Measurements from ENCODE around the gene FBXL7.

- no peak for TF ChIP-seq CTCF (IDR thresholded peaks at IDR 0.05)
- no peak for TF ChIP-seq POLR2A (IDR thresholded peaks at IDR 0.05)
Measured at GRCh38 chr5:15585841-15586591, 86.0 kb downstream of the FBXL7 start.

Data from lower leg skin (tissue), 3 donors.